ENCODE results near the gene RRP1. TPM values are rescaled to one million over a fixed set of nuclear protein-coding genes. Genes with fewer than 3 reads are reported as not detected.

The RRP1 gene
- total RNA-seq, 2 donors from 2014 or later, result 5.7 to 10.0 TPM

- Histone ChIP-seq H3K4me1 (peaks cover 0 to 19% of the 10 kb centered on the region in 2 donors), H3K36me3 (no peaks in the 10 kb centered on the region), H3K9me3 (peaks cover 0 to 6% of the 10 kb centered on the region in 2 donors), H3K27me3 (no peaks in the 10 kb centered on the region), H3K4me3 (no peak overlapping the region), H3K27ac (no peak overlapping the region)
- TF ChIP-seq, protein P1, sequence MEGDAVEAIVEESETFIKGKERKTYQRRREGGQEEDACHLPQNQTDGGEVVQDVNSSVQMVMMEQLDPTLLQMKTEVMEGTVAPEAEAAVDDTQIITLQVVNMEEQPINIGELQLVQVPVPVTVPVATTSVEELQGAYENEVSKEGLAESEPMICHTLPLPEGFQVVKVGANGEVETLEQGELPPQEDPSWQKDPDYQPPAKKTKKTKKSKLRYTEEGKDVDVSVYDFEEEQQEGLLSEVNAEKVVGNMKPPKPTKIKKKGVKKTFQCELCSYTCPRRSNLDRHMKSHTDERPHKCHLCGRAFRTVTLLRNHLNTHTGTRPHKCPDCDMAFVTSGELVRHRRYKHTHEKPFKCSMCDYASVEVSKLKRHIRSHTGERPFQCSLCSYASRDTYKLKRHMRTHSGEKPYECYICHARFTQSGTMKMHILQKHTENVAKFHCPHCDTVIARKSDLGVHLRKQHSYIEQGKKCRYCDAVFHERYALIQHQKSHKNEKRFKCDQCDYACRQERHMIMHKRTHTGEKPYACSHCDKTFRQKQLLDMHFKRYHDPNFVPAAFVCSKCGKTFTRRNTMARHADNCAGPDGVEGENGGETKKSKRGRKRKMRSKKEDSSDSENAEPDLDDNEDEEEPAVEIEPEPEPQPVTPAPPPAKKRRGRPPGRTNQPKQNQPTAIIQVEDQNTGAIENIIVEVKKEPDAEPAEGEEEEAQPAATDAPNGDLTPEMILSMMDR (IDR thresholded peaks at IDR 0.05), result no peak
- no peak for DNase-seq (ENCODE audit: low spot score)
Measured at GRCh38 chr21:43814215-43815106, 25.1 kb downstream of the RRP1 start.

GRCh38 chr21:43815107-43815613 lies 25.8 kb downstream of the RRP1 start:
- no peak overlapping the region for H3K27ac ChIP-seq
- H3K4me1 ChIP-seq, result peaks cover 0 to 19% of the 10 kb centered on the region in 2 donors
- TF ChIP-seq, protein P1 (IDR thresholded peaks at IDR 0.05), result no peak
- no peak overlapping the region for H3K4me3 ChIP-seq
- no peaks in the 10 kb centered on the region for H3K27me3 ChIP-seq
- peaks cover 0 to 6% of the 10 kb centered on the region in 2 donors for H3K9me3 ChIP-seq
- no peak for DNase-seq (ENCODE audit: low spot score)
- no peaks in the 10 kb centered on the region for H3K36me3 ChIP-seq

GRCh38 chr21:43815991-43816390 lies 26.6 kb downstream of the RRP1 start:
- Histone ChIP-seq H3K9me3 (peaks cover 0 to 6% of the 10 kb centered on the region in 2 donors), H3K27ac (no peak overlapping the region), H3K4me1 (peaks cover 0 to 13% of the 10 kb centered on the region in 2 donors), H3K4me3 (no peak overlapping the region), H3K36me3 (no peaks in the 10 kb centered on the region), H3K27me3 (no peaks in the 10 kb centered on the region)
- TF ChIP-seq, protein P1 (IDR thresholded peaks at IDR 0.05), result no peak
- no peak for DNase-seq (ENCODE audit: low spot score)

DNA sequence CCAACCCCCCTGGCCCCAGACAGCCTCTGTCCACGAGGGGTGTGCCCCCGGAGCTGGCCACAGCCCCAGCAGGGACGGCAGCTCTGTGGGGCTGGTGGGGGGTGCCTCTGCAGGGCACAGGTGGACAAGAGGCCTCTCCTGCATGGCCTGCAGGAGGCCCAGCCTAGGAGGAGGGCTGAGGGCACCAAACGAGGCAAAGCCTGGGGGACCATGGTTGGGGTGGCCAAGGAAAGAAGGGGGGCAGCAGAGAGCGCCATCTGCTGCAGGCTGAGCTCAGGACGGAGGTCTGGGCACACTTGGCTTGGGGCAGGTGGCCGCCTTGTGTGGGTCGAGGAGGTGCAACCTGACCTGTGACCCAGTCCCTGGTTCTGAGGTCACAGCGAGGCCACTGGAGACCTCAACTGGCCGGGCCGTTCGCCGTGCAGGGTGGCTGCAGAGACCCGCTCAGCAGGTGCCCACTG lies 27.3 kb downstream of the RRP1 start:
- no peaks in the 10 kb centered on the region for H3K36me3 ChIP-seq
- no peak overlapping the region for H3K27ac ChIP-seq
- H3K4me3 ChIP-seq, result no peak overlapping the region
- TF ChIP-seq, protein P1 (IDR thresholded peaks at IDR 0.05), result no peak
- H3K9me3 ChIP-seq, result peaks cover 0 to 6% of the 10 kb centered on the region in 2 donors
- no peak for DNase-seq (ENCODE audit: low spot score)
- H3K27me3 ChIP-seq, result no peaks in the 10 kb centered on the region
- H3K4me1 ChIP-seq, result peaks cover 0 to 7% of the 10 kb centered on the region in 2 donors

DNA sequence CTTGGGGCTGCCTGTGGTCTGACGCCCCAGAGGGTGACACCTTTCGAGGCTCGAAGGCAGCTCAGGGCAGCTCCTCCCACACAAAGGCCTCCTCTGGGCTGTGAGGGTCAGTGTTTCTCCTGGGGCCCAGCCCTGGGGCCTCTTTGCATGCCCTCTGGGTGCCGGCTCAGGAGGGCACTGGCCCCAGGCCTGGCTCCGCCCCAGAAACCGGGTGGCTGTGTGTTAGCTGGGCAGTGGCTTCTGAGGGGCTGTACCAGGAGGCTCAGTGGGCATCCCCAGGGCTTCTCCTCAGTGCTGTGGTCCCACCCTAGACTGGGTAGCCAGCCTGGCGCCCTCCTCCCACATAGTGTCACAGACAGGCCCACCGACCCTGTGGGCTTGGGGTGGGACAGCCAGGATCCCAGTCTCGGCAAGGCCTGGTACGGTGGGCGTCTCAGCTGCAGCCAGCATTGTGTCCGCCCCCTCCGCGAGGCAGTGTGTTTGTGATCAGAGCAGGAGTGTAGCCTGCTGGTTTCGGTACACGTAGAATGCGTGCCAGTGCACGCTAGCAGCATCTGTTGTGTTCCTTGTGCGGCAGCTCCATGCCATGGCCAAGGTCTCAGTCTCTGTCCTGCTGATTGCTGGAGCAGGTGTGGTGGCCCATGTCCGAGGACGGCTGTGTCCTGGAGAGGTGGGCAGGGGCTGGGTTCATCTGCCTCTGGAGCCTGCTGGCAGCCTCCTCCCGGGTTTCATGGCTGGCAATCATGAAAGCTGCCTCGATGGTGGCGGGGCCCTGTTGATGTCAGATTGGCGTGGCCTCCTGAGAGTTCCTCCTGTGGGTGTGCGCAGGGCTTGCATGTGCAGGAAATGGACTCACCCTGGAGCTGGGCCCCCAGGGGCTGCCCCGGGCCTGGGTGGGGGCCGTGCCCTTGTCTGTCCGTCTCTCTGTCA lies 28.0 kb downstream of the RRP1 start:
- Histone ChIP-seq H3K36me3 (no peaks in the 10 kb centered on the region), H3K9me3 (peaks cover 0 to 6% of the 10 kb centered on the region in 2 donors), H3K4me3 (no peak overlapping the region), H3K27me3 (no peaks in the 10 kb centered on the region), H3K27ac (no peak overlapping the region), H3K4me1 (no peaks in the 10 kb centered on the region)
- TF ChIP-seq, protein P1 (IDR thresholded peaks at IDR 0.05), result no peak
- no peak for DNase-seq (ENCODE audit: low spot score)
